K562 (cell line): ENCODE data around the gene CHAC1. TPM values are rescaled to one million over a fixed set of nuclear protein-coding genes. Genes with fewer than 3 reads are reported as not detected.

ENCODE experiments used
- ATAC-seq: fragments of 200-7000 bp; cut with Tn5 transposase; 3 replicates; pipeline ENCODE4 v1.9.1; 2020; ENCODE audit warnings: moderate library complexity
- BruUV-seq: library from RNA; stranded (reverse); fragments of 400-500 nt; replicated peaks from 2 replicates; lab custom pipeline; 2021; lab: Mats Ljungman, UMichigan
- CTCF ChIA-PET: fragments of 300-600 bp; formaldehyde crosslinking; extraction: SDS; loops from one replicate; lab custom pipeline; 2021; ENCODE audit warnings: low intra/inter-chr PET ratio; lab: Yijun Ruan, JAX
- POLR2A ChIA-PET: fragments of 300-600, 350-650 bp; sonication (Branson Sonifier 250); formaldehyde crosslinking; extraction: SDS; loops from one replicate; lab custom pipeline; 2021; ENCODE audit warnings: antibody characterized with exemption, inconsistent platforms; lab: Yijun Ruan, JAX
- DNase-seq, 4 experiments: peaks; one replicate each; pipeline versions ENCODE4 v3.0.0 to v3.0.0-alpha.2; 2011 to 2018; ENCODE audit warnings: low spot score in 3 of 4, mixed read lengths in 3 of 4; ENCODE audit errors: extremely low read depth in 1 of 4
- FAIRE-seq: peaks from 2 replicates; lab custom pipeline; 2011; peaks lifted over from hg19 to GRCh38; lab: Jason Lieb, UNC
- H2AFZ ChIP-seq: 2 replicates; pipeline ENCODE4 v1.6.0; 2011; ENCODE audit warnings: low read depth, low read length, control low read depth, inconsistent platforms
- H3K27ac ChIP-seq: fragments of 200-600 bp; 3 replicates; pipeline ENCODE4 v1.8.0; 2011; ENCODE audit warnings: low read depth, mild to moderate bottlenecking, control low read depth, inconsistent platforms, low read length, moderate library complexity, mixed read lengths; ENCODE audit errors: extremely low read depth
- H3K27me3 ChIP-seq, 2 experiments: fragments of 300-600 bp in 1 of 2; 2 replicates in 1 of 2; 3 replicates in 1 of 2; pipeline versions ENCODE4 v1.6.0 to v1.8.0; 2011; ENCODE audit warnings: inconsistent platforms in 2 of 2, low read length in 2 of 2, mild to moderate bottlenecking in 1 of 2, mixed read lengths in 1 of 2, moderate library complexity in 1 of 2; ENCODE audit not compliant: control insufficient read depth in 2 of 2, insufficient read depth in 2 of 2
- H3K36me3 ChIP-seq: fragments of 300-600 bp; 3 replicates; pipeline ENCODE4 v1.8.0; 2011; ENCODE audit warnings: mild to moderate bottlenecking, low read length, inconsistent platforms; ENCODE audit not compliant: control insufficient read depth, insufficient read depth
- H3K4me1 ChIP-seq, 2 experiments: fragments of 200-600 bp in 1 of 2; replicated peaks in 1 of 2; 2 replicates in 1 of 2; 3 replicates in 1 of 2; pipeline versions ENCODE4 v1.5.1 to v1.8.0; 2011; ENCODE audit warnings: inconsistent platforms in 2 of 2, low read length in 2 of 2, mild to moderate bottlenecking in 1 of 2, mixed read lengths in 1 of 2, moderate library complexity in 1 of 2; ENCODE audit not compliant: control insufficient read depth in 2 of 2, insufficient read depth in 2 of 2
- H3K4me2 ChIP-seq: 2 replicates; pipeline ENCODE4 v1.6.1; 2011; ENCODE audit warnings: low read length, control low read depth, inconsistent platforms, mixed read lengths; ENCODE audit not compliant: insufficient read depth
- H3K4me3 ChIP-seq: fragments of 200-600 bp; sonication (generic), shearing (Covaris generic); 2 replicates; pipeline ENCODE4 v1.5.1; 2016; ENCODE audit warnings: control low read depth, inconsistent platforms
- H3K79me2 ChIP-seq: fragments of 200-600 bp; 3 replicates; pipeline ENCODE4 v1.8.0; 2011; ENCODE audit warnings: low read length, inconsistent platforms; ENCODE audit not compliant: control insufficient read depth, insufficient read depth
- H3K9ac ChIP-seq, 2 experiments: 2 replicates each; pipeline versions ENCODE4 v1.6.0 to v1.6.1; 2011; ENCODE audit warnings: low read depth in 2 of 2, low read length in 2 of 2, control low read depth in 1 of 2, inconsistent platforms in 1 of 2, mild to moderate bottlenecking in 1 of 2, mixed read lengths in 1 of 2; ENCODE audit not compliant: insufficient read depth in 1 of 2
- H3K9me1 ChIP-seq: one replicate; pipeline ENCODE4 v1.6.0; 2011; ENCODE audit warnings: inconsistent platforms, mild to moderate bottlenecking, low read length, moderate library complexity; ENCODE audit not compliant: control insufficient read depth, insufficient read depth
- H3K9me3 ChIP-seq: replicated peaks from 2 replicates; pipeline ENCODE4 v1.5.1; 2011; ENCODE audit warnings: low read depth, low read length, inconsistent platforms; ENCODE audit not compliant: control insufficient read depth, insufficient read depth
- H4K20me1 ChIP-seq: replicated peaks from 2 replicates; pipeline ENCODE4 v1.6.1; 2011; ENCODE audit warnings: low read length, inconsistent platforms, mixed read lengths; ENCODE audit not compliant: control insufficient read depth, insufficient read depth
- COPS2 ChIP-seq: fragments of 450-650 bp; conservative IDR thresholded peaks from 2 replicates; pipeline ENCODE4 v1.6.1; 2016; ENCODE audit warnings: mild to moderate bottlenecking, moderate library complexity
- CSDE1 ChIP-seq, 2 experiments: fragments of 450-650 bp; IDR thresholded peaks; 2 replicates each; pipeline ENCODE4 v1.6.1; 2016; ENCODE audit warnings: mild to moderate bottlenecking in 1 of 2
- E2F8 ChIP-seq: fragments of 450-650 bp; IDR thresholded peaks from 2 replicates; pipeline ENCODE4 v1.7.1; 2018; ENCODE audit warnings: mild to moderate bottlenecking, low read depth; ENCODE audit not compliant: partially characterized antibody
- HDAC6 ChIP-seq: IDR thresholded peaks from 2 replicates; pipeline ENCODE4 v1.6.1; 2012; ENCODE audit warnings: low read depth, mild to moderate bottlenecking, control low read depth, inconsistent platforms, low read length, moderate library complexity
- JUN ChIP-seq, 2 experiments: sonication (generic) in 1 of 2; formaldehyde crosslinking in 1 of 2; IDR thresholded peaks; 2 replicates each; pipeline versions ENCODE4 v1.6.1 to v1.8.0; 2012 to 2022; ENCODE audit warnings: borderline replicate concordance in 2 of 2, mild to moderate bottlenecking in 2 of 2, improper control_type of control experiment in 1 of 2, low read depth in 1 of 2, low read length in 1 of 2, missing genetic modification reagents in 1 of 2
- LCOR ChIP-seq: sonication (generic); formaldehyde crosslinking; IDR thresholded peaks from 2 replicates; pipeline ENCODE4 v1.8.0; 2022; ENCODE audit warnings: mild to moderate bottlenecking, missing genetic modification reagents
- THAP12 ChIP-seq: fragments of 250-450 bp; sonication (Bioruptor Pico); IDR thresholded peaks from 2 replicates; pipeline ENCODE4 v1.9.0; 2021; ENCODE audit warnings: mild to moderate bottlenecking, inconsistent platforms
- ZBED1 ChIP-seq: IDR thresholded peaks from 2 replicates; pipeline ENCODE4 v1.6.1; 2014
- in situ Hi-C: fragments of 300-500 bp; cut with MboI; formaldehyde crosslinking; loops from 4 replicates; pipeline ENCODE4 v1.15.0; 2018; ENCODE audit warnings: inconsistent platforms, mixed read lengths
- intact Hi-C: fragments of 100-400 bp; cut with micrococcal nuclease; formaldehyde crosslinking; loops from 2 replicates; pipeline ENCODE4 v1.14.2; 2022
- polyA plus RNA-seq, 8 experiments: library from polyadenylated mRNA; depleted of rRNA in 4 of 8; stranded (reverse) in 5 of 8; unstranded in 3 of 8; fragments of >200 nt; fragmentation: Nextera tagmentation in 2 of 8; fragmentation: Illumina TruSeq in 1 of 8; extraction: Ambion mirVana in 2 of 8; extraction: Trizol in 1 of 8; gene quantifications; 2 replicates each; pipeline versions ENCODE4 v1.2.1 to v1.2.3, GENCODE V29; 2011 to 2014; ENCODE audit warnings: inconsistent platforms in 1 of 8, missing spikeins in 1 of 8
- total RNA-seq, 7 experiments: library from RNA; depleted of rRNA in 6 of 7; stranded (reverse); fragments of >200 nt in 6 of 7; fragmentation: Illumina TruSeq in 2 of 7; extraction: Trizol in 2 of 7; gene quantifications; 2 replicates each; pipeline versions ENCODE4 v1.2.1 to v1.2.3, GENCODE V29; 2011 to 2021; ENCODE audit warnings: low replicate concordance in 1 of 7

Gene CHAC1
- total and polyA plus RNA-seq, 9 of the 15 experiments (the other 6 are each of a cell fraction or from before 2014, with no cell fraction given), result 0.47 to 39.0 (median 7.5) TPM

GRCh38 chr15:40990080-40990479, 36.8 kb downstream of the CHAC1 start:
- H3K4me3 ChIP-seq, result no peak overlapping the region
- intact Hi-C loops (no loop called here), in situ Hi-C loops (no loop called here)
- H3K4me1 ChIP-seq, result no peaks in the 10 kb centered on the region
- no peaks in the 10 kb centered on the region for H3K9me3 ChIP-seq
- TF ChIP-seq THAP12 (CRISPR knock-in tag) (no peak), HDAC6 (no peak), COPS2 (no peak), CSDE1 (IDR thresholded peaks at IDR 0.05) (no peak), E2F8 (no peak), ZBED1 (no peak), JUN (IDR thresholded peaks at IDR 0.05; ENCODE audit: borderline replicate concordance, low read depth, low read length) (no peak), JUN (CRISPR knock-in tag; IDR thresholded peaks at IDR 0.05; ENCODE audit: borderline replicate concordance) (no peak), LCOR (CRISPR knock-in tag) (no peak)
- POLR2A ChIA-PET, result no interaction called here
- DNase-seq (no peak), ATAC-seq (no peak), FAIRE-seq (no peak)
- H3K27me3 ChIP-seq, result no peaks in the 10 kb centered on the region
- H2AFZ ChIP-seq, result no peak overlapping the region
- no peak overlapping the region for H3K4me2 ChIP-seq
- BruUV-seq, result no TSS peak
- H3K27ac ChIP-seq, result no peak overlapping the region
- no peaks in the 10 kb centered on the region for H3K79me2 ChIP-seq
- no peaks in the 10 kb centered on the region for H3K9me1 ChIP-seq
- H4K20me1 ChIP-seq, result no peaks in the 10 kb centered on the region; the same call in 1 of the 2 replicates
- H3K36me3 ChIP-seq, result peaks cover 80% of the 10 kb centered on the region
- no peak overlapping the region for H3K9ac ChIP-seq
- CTCF ChIA-PET, result no interaction called here
